ENCODE measurements around the gene LPIN2.

The LPIN2 gene

GRCh38 chr18:3040881-3041280, 27.9 kb upstream of the LPIN2 start:
- Histone ChIP-seq H3F3A (ENCODE audit: insufficient read depth) (no peaks in the 10 kb centered on the region), H3K9me2 (replicated peaks; ENCODE audit: insufficient read depth, low read length) (no peaks in the 10 kb centered on the region), H3K9me3 (ENCODE audit: insufficient read depth, low read length) (no peaks in the 10 kb centered on the region), H4K20me1 (ENCODE audit: low read depth, low read length) (no peaks in the 10 kb centered on the region), H3K27ac (ENCODE audit: low read depth, low read length) (no peak overlapping the region), H3K27me3 (ENCODE audit: low read length) (no peaks in the 10 kb centered on the region), H3K4me2 (ENCODE audit: low read depth, low read length, poor library complexity, severe bottlenecking) (no peak overlapping the region), H3K9ac (ENCODE audit: low read length) (no peak overlapping the region), H3K79me2 (ENCODE audit: insufficient read depth, low read length) (no peaks in the 10 kb centered on the region), H3K4me3 (ENCODE audit: insufficient read depth, low read length, poor library complexity, severe bottlenecking) (no peak overlapping the region), H2AFZ (ENCODE audit: low read depth, low read length, severe bottlenecking) (no peak overlapping the region), H3K36me3 (ENCODE audit: low read length) (no peaks in the 10 kb centered on the region)
- TF ChIP-seq EZH2phosphoT487 (conservative IDR thresholded peaks at IDR 0.05; ENCODE audit: low read length) (no peak), CTCF (IDR thresholded peaks at IDR 0.05; ENCODE audit: insufficient read depth, low read length, poor library complexity, severe bottlenecking) (no peak)

- no peak overlapping the region for H2AFZ ChIP-seq (ENCODE audit: low read depth, low read length, severe bottlenecking)
- no peak overlapping the region for H3K27ac ChIP-seq (ENCODE audit: low read depth, low read length)
- H4K20me1 ChIP-seq (ENCODE audit: low read depth, low read length), result no peaks in the 10 kb centered on the region
- no peak overlapping the region for H3K4me2 ChIP-seq (ENCODE audit: low read depth, low read length, poor library complexity, severe bottlenecking)
- no peaks in the 10 kb centered on the region for H3F3A ChIP-seq (ENCODE audit: insufficient read depth)
- no peaks in the 10 kb centered on the region for H3K36me3 ChIP-seq (ENCODE audit: low read length)
- TF ChIP-seq CTCF (IDR thresholded peaks at IDR 0.05; ENCODE audit: insufficient read depth, low read length, poor library complexity, severe bottlenecking) (no peak), EZH2phosphoT487 (conservative IDR thresholded peaks at IDR 0.05; ENCODE audit: low read length) (no peak)
- no peak overlapping the region for H3K4me3 ChIP-seq (ENCODE audit: insufficient read depth, low read length, poor library complexity, severe bottlenecking)
- no peak overlapping the region for H3K9ac ChIP-seq (ENCODE audit: low read length)
- H3K79me2 ChIP-seq (ENCODE audit: insufficient read depth, low read length), result no peaks in the 10 kb centered on the region
- H3K9me3 ChIP-seq (ENCODE audit: insufficient read depth, low read length), result no peaks in the 10 kb centered on the region
- no peaks in the 10 kb centered on the region for H3K9me2 ChIP-seq (replicated peaks; ENCODE audit: insufficient read depth, low read length)
- H3K27me3 ChIP-seq (ENCODE audit: low read length), result no peaks in the 10 kb centered on the region
These were observed 27.2 kb upstream of the LPIN2 start for GRCh38 chr18:3040173-3040572.

- no peaks in the 10 kb centered on the region for H3K79me2 ChIP-seq (ENCODE audit: insufficient read depth, low read length)
- H3K36me3 ChIP-seq (ENCODE audit: low read length), result no peaks in the 10 kb centered on the region
- H3F3A ChIP-seq (ENCODE audit: insufficient read depth), result no peaks in the 10 kb centered on the region
- no peaks in the 10 kb centered on the region for H3K9me2 ChIP-seq (replicated peaks; ENCODE audit: insufficient read depth, low read length)
- H3K9ac ChIP-seq (ENCODE audit: low read length), result no peak overlapping the region
- no peak overlapping the region for H3K4me3 ChIP-seq (ENCODE audit: insufficient read depth, low read length, poor library complexity, severe bottlenecking)
- no peaks in the 10 kb centered on the region for H3K9me3 ChIP-seq (ENCODE audit: insufficient read depth, low read length)
- TF ChIP-seq EZH2phosphoT487 (conservative IDR thresholded peaks at IDR 0.05; ENCODE audit: low read length) (no peak), CTCF (IDR thresholded peaks at IDR 0.05; ENCODE audit: insufficient read depth, low read length, poor library complexity, severe bottlenecking) (no peak)
- H2AFZ ChIP-seq (ENCODE audit: low read depth, low read length, severe bottlenecking), result no peak overlapping the region
- H3K27me3 ChIP-seq (ENCODE audit: low read length), result no peaks in the 10 kb centered on the region
- no peak overlapping the region for H3K27ac ChIP-seq (ENCODE audit: low read depth, low read length)
- H3K4me2 ChIP-seq (ENCODE audit: low read depth, low read length, poor library complexity, severe bottlenecking), result no peak overlapping the region
- H4K20me1 ChIP-seq (ENCODE audit: low read depth, low read length), result no peaks in the 10 kb centered on the region
These were observed 24.5 kb upstream of the LPIN2 start for GRCh38 chr18:3037423-3037915.

Measured in SU-DHL-6 (cell line).